ENCODE data around the gene ERVMER34-1.

The ERVMER34-1 gene, protein sequence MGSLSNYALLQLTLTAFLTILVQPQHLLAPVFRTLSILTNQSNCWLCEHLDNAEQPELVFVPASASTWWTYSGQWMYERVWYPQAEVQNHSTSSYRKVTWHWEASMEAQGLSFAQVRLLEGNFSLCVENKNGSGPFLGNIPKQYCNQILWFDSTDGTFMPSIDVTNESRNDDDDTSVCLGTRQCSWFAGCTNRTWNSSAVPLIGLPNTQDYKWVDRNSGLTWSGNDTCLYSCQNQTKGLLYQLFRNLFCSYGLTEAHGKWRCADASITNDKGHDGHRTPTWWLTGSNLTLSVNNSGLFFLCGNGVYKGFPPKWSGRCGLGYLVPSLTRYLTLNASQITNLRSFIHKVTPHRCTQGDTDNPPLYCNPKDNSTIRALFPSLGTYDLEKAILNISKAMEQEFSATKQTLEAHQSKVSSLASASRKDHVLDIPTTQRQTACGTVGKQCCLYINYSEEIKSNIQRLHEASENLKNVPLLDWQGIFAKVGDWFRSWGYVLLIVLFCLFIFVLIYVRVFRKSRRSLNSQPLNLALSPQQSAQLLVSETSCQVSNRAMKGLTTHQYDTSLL

DNA sequence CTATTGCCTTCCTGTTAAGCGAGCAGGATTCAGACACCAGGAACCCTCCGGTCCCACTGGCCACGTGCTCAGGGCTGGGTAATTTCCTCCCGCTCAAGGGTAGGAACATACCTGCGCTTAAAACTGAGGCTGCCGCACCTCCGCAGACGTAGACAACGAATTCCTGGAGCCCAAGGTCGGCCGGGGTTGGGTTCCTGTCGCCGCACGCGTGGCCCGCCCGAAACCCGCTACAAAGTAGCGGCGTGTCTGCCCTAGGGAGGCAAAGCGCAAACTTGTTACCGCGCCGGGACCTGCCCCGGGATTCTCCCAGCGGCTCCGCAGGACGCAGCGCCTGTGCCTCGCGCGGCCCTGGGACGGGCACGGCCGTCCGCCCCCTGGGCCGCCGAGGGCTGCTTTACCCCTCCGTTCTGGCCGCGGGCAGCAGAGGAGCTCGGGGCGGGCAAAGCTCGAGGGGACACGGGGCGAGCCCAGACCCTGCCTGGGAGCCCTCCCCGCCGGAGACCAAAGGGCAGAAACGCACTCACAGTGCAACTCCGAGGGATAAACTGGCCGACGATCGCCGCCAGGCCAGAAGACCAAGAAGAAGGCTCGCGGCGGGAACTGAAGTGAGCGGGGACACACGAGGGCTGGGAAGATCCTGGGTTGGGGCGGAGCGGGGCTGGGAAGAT is at the start of gene ERVMER34-1:
TSS of gene ERVMER34-1 (minus strand) at position 607 of the 668 bp plus-strand sequence. CDS start 5,905 bp downstream, outside the sequence.
- Histone ChIP-seq H3K27ac (no peak within 1 kb of the TSS), H3K4me3 (peak within 1 kb of the TSS; percentile 49 to 67), H3K27me3 (peaks cover 0 to 18% of the 10 kb centered on the region in 2 donors), H3K36me3 (no peaks in the 10 kb centered on the region), H3K4me1 (peaks cover 0 to 13% (median 11%) of the 10 kb centered on the region in 4 donors), H3K9me3 (no peaks in the 10 kb centered on the region)
- peak in 1 of 2 donors; percentile 32 for DNase-seq
- intact Hi-C loops (cut with DNase I; ENCODE audit: low total_unique reads) = no loop called here
- TF ChIP-seq, protein P1, sequence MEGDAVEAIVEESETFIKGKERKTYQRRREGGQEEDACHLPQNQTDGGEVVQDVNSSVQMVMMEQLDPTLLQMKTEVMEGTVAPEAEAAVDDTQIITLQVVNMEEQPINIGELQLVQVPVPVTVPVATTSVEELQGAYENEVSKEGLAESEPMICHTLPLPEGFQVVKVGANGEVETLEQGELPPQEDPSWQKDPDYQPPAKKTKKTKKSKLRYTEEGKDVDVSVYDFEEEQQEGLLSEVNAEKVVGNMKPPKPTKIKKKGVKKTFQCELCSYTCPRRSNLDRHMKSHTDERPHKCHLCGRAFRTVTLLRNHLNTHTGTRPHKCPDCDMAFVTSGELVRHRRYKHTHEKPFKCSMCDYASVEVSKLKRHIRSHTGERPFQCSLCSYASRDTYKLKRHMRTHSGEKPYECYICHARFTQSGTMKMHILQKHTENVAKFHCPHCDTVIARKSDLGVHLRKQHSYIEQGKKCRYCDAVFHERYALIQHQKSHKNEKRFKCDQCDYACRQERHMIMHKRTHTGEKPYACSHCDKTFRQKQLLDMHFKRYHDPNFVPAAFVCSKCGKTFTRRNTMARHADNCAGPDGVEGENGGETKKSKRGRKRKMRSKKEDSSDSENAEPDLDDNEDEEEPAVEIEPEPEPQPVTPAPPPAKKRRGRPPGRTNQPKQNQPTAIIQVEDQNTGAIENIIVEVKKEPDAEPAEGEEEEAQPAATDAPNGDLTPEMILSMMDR (IDR thresholded peaks at IDR 0.05) = no peak

DNA sequence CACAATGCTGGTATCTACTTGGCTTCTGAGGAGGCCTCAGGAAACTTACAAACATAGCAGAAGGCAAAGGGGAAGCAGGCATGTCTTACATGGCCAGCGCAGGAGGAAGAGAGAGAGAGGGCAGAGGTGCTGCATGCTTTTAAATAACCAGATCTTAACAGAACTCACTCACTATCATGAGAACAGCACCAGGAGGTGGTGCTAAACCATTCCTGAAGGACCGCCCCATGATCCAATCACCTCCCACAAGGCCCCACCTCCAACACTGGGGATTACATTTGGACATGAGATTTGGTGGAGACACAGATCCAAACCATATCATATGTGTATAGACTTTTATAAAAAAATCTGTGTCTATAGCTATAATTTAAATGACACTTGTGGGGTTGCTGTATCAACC is 48.6 kb upstream of the ERVMER34-1 start:
- Histone ChIP-seq H3K36me3 (no peaks in the 10 kb centered on the region), H3K9me3 (peaks cover 0 to 3% (median 0%) of the 10 kb centered on the region in 3 donors), H3K27ac (no peak overlapping the region), H3K27me3 (no peaks in the 10 kb centered on the region), H3K4me3 (no peak overlapping the region), H3K4me1 (no peaks in the 10 kb centered on the region)
- TF ChIP-seq, protein P1 (IDR thresholded peaks at IDR 0.05) = no peak
- intact Hi-C loops (cut with DNase I; ENCODE audit: low total_unique reads) = no loop called here
- DNase-seq = no peak

DNA sequence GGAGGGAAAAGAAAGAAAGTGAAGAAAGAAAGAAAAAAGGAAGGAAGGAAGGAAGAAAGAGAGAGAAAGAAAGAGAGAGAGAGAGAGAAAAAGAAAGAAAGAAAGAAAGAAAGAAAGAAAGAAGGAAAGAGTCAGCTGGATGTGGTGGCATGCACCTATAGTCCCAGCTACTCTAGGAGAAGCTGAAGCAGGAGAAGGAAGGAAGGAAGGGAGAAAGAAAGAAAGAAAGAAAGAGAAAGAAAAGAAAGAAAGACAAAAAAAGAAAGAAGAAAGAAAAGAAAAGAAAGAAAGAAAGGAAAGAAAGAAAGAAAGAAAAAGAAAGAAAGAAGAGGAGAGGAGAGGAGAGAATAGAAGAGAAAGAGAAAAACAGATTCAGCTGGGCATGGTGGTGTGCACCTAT is 44.3 kb upstream of the ERVMER34-1 start:
- Histone ChIP-seq H3K4me1 (no peaks in the 10 kb centered on the region), H3K9me3 (no peaks in the 10 kb centered on the region), H3K36me3 (no peaks in the 10 kb centered on the region), H3K27me3 (no peaks in the 10 kb centered on the region), H3K4me3 (no peak overlapping the region), H3K27ac (no peak overlapping the region)
- TF ChIP-seq, protein P1 (IDR thresholded peaks at IDR 0.05) = no peak
- intact Hi-C loops (cut with DNase I; ENCODE audit: low total_unique reads) = no loop called here
- DNase-seq = no peak

DNA sequence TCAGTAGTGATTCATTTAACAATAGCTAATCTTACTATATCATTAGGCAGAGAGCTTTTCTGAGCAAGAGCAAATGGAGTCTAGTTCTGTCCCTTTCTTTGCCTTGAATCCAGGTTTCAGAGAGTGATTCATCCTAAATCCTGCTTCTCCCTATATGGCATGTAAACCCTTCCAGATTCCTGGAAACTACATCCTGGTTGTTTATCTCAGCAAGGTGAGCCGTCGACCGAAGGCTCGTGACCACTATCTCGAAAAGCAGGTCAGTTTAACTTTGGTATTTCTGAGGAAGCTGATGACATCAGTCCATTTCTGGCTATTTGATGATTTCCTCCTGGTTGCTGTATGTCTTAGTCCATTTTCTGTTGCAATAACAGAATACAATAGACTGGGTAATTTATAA is 40.7 kb upstream of the ERVMER34-1 start:
- intact Hi-C loops (cut with DNase I; ENCODE audit: low total_unique reads) = no loop called here

DNA sequence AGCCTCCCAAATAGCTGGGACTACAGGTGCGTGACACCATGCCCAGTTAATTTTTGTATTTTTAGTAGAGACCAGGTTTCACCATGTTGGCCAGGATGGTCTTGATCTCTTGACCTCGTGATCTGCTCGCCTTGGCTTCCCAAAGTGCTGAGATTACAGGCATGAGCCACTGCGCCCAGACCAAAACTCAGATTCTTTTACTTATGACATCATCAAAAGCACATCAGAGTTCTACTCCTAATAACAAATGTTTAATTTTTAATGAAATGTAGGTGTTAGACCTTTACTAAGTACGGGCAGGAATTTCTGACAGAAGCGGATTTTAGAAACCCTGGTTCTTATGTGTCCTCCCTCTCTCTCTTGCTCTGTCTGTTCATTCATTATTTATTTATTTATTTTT is 38.5 kb upstream of the ERVMER34-1 start:
- TF ChIP-seq, protein P1 (IDR thresholded peaks at IDR 0.05) = no peak
- intact Hi-C loops (cut with DNase I; ENCODE audit: low total_unique reads) = no loop called here
- no peak for DNase-seq
- no peak overlapping the region for H3K27ac ChIP-seq
- no peak overlapping the region for H3K4me3 ChIP-seq
- H3K27me3 ChIP-seq = no peaks in the 10 kb centered on the region
- no peaks in the 10 kb centered on the region for H3K36me3 ChIP-seq
- no peaks in the 10 kb centered on the region for H3K9me3 ChIP-seq
- H3K4me1 ChIP-seq = no peaks in the 10 kb centered on the region

More for the DNA sequence above, 40.7 kb upstream of the ERVMER34-1 start:
- Histone ChIP-seq H3K36me3 (no peaks in the 10 kb centered on the region), H3K9me3 (no peaks in the 10 kb centered on the region), H3K27me3 (no peaks in the 10 kb centered on the region), H3K4me3 (no peak overlapping the region), H3K4me1 (no peaks in the 10 kb centered on the region), H3K27ac (no peak overlapping the region)
- TF ChIP-seq, protein P1 (IDR thresholded peaks at IDR 0.05) = no peak
- no peak for DNase-seq

All from tibial artery (tissue), 4 donors.